Stimulated activated CD4-positive, alpha-beta T cell treated with anti-CD3 and anti-CD28 coated beads, Interleukin-15, amount 100 ng/mL, for 24 hours (primary cell): ENCODE data around the gene HOXD1.

Source experiments
- DNase-seq: peaks from one replicate; pipeline ENCODE4 v3.0.0-alpha.2; 2020

HOXD1 gene

DNA sequence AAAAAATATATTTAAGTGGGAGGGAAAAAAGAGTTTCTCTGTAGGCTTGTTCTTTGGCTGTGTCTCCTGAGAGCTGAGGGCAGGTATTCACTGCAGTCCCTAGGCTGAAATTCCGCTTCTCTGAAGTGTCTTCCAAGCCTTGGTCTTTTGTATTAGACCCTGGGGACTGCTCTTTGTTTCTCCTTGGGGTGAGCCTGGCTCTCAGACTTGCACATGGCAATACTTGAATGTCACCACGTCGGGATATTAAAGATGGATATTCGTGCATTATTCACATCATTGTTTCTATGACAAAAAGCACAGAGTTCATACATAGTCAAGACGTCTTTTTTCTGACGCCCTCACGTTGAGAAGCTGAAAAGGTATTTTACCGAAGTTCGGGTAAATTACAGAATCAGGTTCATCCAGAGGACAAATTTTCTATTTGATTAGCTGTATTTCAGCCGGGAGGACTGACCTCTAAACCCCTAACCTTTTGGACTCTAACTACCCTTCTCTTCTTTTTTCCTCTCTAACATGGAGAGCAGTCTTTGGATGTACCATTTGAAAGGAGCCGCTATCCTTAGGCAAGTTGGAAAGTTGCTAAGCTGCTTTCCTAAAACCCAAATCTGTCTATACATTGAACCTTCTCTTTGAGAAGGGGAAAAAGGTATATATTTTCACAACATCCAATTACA lies 33.8 kb upstream of the HOXD1 start:
- no peak for DNase-seq

DNA sequence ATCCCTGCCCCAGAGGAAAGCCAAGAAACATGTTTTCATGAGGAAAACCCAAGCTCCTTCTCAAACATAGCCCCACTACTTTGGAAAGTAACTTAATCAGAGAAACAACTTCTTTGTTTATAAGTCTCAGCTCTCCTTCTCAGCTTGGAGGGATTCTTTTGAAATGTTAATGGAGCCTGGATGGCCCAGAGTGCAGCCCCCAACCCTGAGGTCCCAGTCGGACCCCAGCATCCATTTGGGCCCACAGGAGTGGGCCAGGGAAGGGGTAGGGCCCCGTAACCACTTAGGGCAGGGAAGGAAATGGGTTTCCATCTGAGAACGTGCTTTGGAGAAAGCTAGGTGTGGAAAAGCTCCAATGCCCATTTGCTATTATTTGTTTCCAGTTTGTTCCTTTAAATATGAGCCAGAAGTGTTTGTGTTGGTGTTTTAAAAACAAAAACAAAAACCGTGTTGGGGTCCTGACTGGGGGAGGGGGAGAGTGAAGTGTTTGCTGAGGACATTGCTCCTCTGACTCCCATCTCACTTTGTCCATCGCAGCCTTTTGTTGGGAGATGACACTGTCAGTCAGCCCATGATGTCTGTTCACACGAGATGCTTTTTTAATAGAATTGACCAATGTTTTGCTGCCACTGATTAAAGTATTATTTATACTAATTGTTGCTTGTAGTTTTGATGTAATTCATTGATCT lies 33.0 kb upstream of the HOXD1 start:
- DNase-seq, result no peak

DNA sequence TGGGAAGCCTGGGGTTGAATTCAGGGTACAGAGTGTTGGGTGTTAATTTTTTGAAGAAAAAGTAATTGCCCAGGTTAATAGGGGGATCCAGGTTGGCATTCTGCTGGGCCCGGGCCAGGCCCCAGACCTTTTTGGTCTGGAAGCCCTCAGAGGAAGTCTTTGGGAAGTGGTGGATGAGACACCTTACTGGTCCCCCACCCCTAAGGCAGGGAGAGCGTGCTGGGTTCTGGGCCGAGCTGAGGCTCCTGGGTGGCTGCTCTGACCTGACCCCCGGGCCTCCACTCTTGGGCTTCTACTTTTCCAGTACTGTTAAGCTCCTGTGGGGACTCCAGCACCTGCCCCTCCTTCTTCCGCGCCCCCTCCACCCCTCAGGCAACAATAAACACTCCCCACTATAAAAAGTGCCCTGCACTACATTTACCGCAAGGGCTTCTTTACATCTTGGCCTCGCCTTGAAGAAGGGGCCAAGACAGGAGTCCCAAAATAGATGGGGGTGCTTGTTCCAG lies 32.1 kb upstream of the HOXD1 start:
- no peak for DNase-seq

DNA sequence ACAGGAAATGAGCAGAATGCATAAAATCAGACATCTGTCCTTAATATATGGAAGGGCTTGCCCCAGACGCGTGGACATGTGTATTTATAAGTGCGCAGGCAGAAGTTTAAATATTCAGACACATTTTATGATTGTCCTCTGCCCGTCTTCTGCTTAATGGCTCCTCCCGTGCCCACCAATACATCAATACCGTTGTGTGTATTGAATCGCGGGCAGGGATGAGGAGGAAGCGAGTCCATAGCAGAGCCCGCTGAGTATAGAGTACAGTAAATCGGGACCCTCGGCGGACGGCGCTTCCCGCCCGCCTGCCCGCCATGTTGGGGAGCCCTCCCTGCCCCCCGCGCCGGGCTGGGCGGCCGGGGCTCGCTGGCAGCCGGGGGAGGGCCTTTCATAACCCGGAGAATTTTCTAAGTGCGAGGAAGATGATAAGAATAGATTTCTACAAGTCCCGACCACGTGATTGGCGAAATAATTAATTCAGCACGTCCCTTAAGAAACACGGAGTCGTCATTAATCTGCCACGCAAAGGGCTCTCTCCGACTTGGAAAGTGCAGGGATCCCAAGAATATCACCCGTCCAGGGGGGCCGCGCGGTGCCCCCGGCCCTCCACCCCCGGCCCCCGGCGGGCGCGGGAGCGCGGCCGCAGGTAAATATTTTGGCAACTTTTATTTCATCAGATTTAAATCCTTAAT lies 31.5 kb upstream of the HOXD1 start, which contains the start of gene HOXD3:
Gene HOXD3 (plus strand): TSS at position 501 of the 692 bp plus-strand sequence. CDS start 11,808 bp downstream, outside the sequence.
- no peak for DNase-seq

DNA sequence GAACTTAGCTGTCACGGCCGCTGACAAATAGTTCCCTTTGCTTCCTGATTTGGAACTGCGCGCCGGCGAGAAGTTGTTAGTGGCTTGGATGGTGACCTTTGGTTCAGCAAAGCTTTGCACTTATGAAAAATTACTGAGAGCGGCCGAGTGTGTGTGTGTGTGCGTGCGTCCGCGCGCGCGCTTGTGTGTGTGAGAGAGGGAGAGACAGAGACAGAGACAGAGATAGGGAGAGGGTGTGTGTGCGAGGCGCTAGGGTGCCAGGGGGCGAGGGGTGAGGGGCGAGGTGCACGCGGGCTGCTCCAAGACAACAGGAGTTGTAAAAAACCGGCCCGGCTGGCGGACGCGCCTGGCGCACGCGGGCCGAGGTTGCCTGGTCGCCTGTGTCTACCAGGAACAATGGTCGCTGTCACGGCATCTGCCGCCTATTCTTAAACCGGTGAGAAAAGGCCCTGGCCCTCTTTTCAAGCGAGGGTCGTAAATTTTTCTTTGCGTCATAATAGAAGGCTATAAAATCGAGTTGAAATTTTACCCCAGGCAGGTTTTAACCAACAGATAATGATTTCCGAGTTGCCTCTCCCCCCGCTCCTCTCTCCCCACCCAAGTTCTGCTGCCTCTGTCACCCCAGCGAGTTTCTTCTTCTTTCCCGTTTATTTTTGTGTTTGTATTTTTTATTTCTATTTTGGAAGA lies 30.8 kb upstream of the HOXD1 start:
- no peak for DNase-seq

DNA sequence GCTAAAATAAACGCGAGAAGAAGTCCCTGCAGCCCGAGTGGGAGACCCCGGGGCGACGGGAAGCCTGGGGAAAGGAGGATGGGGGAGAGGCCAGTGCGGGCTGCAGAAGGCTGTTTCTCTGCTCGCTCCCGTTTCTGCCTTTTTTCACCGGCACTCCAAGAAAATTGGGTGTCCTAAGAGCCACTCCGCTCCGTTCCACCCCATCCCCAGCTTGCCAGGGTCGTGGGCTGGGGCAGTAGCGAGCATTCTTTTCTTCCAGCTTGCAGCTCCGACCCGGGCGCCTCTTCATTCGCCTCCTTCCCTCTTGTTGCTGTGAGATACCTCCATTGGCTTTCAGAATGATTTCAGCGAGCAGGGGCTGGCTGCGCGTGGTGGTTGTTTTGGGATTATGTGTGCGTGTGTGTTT lies 30.3 kb upstream of the HOXD1 start:
- no peak for DNase-seq

DNA sequence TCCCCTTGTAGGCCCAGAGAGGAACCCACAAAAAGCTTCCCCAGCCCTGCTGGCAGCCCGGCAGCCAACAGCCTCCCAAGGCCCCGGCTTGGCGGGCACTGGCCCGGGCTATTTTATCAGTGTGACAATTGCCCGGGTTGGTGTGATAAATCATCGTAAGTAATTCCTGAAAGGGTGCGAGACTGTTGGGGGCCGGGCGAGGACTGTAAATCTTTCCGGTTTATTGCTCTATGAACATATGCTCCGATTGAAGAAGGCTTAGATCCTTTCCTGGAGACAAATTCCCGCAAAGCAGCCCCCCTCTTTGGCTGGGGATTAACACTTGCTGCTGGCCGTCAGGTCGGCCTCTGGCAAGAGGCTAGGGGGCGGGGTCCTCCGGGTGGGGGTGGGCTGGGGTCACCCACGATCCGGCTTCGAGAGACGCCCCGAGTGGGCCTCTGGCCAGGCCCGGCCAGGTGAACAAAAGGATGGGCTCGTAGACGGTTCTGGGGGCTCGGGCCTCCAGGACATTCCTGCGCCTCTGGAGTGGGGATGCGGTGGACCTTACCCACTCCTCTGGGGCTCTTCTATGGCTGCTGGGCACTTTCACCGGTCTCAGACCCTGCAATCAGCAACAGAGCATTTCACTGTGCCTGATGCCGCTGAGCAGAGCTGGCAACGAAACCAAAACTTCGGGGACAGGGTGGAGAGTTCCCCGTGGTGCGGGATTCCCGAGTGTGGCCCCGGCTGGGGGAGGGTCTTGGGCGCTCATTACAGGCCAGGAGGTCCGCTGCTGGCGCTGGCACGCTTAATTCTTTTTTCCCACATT lies 29.4 kb upstream of the HOXD1 start:
- DNase-seq, result no peak

DNA sequence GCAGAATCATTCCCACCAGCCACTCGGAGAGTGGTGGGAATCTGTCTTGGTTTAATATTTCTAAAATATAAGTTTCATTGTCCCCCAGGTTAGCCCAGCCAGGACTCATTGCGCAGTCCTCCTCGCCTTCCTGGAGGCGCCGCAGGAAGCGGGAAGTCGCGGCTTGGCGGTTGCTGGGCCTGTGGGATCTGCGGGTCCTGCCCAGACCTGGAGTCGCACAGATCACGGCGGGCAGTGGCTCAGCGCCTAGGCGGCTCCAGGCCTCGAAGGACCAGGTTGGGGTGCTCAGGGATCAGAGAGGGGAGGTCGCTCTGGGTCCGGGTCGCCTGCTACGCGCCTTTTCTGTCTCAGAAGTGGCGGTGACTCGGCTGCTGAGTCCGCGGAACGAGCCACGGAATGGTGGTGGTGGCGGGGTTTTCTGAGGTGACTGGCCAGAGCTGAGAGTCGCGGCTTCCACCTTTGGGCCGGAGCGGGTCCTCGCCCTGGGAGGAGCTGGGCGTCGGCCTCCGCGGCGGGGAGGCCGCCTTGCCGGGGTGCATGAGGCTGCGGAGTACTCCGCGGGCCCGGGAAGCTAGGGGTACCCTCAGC lies 28.7 kb upstream of the HOXD1 start:
- no peak for DNase-seq

DNA sequence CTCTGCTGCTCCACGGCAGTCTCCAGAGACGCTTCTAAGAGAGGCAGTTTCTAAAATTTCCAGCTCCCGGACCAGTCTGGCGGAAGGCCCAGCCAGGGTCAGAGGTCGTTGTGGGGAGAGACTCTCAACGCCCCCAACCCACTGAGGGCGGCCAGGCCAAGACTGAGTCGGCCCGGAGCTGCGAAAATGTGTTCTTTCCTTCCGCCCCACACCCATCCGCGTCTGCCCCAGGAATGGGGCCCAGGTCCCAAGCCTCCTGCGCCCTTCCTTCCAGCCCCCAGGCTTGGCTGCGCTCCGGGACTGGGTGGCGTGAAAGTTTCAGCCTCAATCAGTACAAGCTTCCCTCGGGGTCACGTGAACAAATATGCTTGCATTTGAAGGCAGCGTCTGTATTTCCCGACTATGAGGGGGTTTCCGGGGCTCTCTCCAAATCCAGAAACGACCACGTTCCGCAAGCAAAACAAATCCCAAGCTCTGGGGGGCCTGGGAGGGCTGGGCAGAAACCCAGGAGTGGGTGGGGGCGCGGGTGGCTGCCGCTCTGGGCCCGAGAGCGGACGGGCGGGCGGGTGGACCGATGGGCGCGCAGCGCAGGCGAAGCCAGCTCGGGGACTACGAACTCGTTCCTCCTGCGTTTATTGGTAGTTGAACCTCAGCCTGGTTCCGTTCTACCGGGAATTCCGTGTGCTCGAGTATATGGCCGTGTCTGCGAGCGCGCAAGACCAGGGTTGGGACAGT lies 28.1 kb upstream of the HOXD1 start:
- no peak for DNase-seq

DNA sequence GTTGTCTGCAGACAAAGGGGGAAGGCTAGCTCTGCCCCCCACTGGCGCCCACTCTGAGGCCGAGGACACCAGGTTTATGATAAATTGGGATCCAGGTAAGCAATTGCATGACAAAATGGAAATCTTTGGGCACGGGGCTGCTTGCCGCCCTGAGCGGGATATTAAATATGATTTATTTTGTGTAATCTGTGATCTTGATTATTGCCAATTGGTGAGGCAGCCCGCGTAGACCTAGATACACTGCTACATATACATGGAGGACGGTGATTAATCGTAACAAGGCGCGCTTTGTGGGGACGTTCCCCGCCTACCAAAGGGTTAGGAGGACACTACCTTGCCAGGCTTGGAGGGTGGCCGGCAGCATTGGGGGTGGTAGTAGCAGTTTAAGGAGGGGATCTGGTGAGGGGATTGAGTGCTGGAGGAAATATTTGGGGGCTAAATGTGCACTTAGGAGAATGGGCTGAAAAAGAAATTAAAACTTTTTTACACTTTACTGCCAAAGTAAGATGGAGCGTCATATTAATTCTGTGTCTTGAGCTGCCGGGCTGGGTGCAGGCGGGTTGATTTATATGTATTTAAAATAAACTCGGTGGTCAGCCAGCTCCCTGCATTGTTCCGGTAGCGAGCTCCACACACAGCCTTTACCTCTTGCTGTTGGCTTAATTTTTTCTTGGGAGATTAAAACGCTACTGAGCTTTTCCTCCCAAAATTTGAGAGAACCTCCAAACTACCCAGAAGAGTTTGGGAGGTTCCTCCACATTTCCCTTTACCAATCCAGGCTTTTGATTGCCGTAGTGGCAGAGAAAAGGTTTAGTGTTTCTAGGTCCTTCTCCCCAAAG lies 27.3 kb upstream of the HOXD1 start:
- DNase-seq, result no peak

DNA sequence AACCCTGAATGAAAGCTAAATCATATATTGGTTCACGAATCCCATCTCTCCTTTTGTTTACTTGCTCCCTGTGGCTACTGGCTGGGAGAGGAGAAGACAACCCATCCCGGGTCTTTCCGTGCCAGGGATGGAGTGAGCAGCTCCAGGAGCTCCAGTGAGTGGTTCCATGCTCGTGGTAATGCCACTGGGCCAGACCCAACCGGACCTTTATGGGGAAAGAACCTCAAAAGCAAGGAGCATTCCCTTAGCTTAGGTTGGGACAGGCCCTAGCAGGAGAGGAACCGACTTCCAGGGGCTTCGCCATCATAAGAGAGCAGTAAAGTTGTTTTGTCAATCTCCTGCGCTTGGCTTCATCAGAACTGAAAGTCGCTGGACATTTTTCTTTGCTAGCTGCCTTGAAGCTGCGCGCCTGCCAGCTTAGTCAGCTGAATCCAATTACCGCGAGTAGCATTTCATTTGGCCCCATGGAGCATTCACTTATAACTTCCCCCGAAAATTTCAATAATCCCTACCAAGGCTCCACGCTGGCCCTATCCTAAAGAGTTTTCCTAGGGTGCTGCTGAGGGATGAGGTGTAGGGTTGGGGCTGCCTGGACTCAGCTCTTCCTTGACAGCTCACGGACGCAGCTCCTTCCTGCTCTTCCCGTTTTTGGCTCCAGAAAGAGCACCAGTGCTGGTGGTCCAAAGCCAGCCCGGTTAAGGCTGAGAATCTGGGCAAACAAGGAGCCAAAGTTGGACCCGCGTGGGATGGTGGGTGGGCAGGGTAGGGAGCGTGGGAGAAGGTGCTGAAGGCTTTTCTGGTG lies 26.4 kb upstream of the HOXD1 start:
- DNase-seq, result no peak

DNA sequence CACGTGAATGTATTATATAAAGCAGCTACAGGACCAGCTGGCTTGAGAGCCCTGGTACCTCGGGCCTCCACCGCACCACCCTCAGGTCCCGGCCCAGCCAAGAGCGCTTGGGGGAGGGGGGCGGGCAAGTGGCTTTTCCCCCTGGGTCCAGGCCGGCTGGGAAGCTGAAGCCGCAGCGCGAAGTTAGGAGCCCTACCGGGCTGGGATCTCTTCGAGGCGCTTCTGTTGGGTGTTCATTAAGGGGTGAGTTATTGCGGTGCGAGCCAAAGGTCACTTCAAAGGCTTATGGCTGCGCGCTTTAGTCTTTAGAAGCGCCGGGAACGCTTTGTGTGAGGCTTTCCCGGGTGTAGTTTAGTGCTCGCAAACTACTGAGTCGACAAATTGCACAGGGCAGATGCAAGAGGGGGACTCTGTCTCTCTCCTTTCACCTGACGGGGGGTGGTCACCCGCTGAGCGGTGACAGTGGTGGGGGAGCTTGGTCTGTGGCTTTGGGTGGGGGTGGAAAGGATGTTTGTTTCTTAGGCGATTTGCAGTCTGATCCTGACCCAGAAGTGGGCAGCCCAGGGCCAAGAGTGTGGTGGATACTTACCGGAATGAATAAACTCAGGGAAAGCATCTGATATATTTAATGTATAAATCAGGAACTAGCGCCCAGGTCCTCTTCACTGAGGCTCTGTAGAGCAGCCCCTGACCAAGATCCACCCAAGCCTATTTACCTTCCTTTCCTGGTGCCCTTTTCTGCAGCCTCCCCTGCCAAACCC lies 25.4 kb upstream of the HOXD1 start:
- no peak for DNase-seq

DNA sequence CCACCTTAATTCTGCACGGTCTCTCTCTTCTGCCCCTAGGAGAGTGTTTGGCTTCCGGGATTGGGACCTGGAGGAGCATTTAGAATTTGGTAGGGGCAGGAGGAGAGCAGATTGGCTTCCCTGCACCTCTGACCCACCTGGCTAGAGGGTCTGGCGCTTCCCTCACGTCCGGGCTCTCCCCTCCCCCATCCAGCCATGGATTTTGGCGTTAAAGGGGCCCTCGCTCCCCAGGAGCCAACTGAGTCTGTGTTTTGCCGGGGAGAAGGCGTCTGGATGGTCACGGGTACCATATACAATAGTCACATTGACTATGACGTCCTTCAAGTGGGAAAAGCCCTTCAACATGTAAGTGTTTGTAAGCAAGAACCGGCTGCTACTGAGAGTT lies 24.8 kb upstream of the HOXD1 start:
- no peak for DNase-seq

DNA sequence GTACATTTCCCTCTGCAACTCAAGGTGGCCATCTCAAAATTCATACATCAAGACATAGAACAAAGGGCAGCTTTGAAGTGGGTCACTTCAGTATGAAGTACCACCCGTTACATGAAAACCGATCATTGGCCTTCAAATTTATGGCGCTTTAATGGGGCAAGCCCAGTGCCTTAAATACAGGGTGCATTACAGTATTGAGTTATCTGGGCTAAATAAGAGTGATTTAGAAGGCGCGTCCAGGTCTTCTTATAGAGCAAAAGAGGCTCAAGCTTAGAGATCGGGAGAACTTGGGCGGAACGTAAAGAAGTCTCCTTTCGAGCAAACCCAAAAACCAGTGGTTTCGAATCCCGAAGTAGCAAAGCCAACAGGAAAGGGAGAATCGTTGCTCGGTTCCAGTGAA lies 24.3 kb upstream of the HOXD1 start:
- DNase-seq, result no peak

DNA sequence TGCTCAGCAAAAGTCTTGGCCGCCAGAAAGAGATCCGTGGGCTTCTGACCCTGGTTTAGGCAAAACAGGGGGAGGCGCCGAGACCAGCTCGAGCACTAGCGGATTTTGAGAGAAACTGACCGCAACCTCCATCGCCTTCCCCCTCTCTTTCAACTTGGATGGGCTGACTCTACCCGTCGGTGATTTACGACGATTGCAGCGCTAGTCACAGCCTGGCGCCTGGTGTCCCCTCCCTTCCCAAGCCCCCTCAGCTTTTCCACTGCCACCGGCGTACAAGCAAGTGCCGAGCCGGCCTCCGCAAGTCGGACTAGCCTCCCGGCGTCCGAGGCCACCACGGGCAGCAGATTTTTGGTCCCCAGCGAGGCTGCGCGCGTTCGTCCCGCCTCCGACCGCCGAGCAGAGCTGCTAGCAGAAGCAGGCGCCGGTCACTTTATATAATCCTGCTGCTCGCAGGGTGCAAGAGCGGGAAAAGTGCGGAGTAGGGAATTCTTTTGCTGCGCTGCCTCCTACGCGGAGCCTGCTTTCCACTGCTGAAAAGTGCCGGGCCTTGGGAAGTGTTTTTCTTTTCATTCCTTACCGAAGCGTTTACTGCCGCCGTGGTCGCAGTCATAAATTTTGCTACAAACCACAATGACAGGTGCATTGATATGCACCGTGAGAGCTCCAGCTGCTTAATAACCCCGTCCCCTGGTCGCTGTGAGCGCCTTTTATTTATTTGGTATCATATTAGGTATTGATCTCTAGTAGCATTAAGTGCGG lies 23.7 kb upstream of the HOXD1 start:
- no peak for DNase-seq

DNA sequence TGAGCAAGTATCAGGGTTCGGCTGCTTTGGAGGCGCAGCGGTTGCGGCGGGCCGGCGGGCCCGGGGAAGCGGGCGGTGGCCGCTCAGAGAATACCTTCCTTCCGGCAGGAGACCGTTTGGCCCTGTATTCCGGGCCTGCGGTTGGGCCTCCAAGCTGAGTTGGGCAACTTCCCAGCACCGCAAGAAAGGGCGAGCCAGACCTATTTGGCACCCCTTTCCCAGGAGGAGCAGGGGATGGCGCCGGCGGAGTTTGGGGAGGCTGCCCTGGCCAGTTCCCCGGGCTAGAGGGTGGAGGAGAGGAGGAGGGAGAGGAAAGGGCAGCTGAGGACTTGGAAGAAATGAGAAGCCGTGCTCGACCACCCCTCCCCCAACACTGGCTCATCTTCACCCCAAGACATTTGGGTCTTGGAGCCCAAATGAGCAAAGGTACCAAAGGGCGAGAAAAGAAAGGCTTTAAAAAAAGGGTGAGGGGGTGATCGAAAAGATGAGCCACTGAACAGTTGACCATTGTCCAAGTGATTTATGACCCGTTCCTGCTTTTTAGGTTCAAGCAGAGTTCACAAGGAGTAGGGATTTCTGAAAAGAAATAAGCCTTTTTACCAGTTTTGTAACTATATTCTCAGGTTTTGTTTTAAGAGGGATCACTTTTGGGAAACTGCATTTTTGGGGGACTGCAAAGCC lies 23.0 kb upstream of the HOXD1 start:
- no peak for DNase-seq

DNA sequence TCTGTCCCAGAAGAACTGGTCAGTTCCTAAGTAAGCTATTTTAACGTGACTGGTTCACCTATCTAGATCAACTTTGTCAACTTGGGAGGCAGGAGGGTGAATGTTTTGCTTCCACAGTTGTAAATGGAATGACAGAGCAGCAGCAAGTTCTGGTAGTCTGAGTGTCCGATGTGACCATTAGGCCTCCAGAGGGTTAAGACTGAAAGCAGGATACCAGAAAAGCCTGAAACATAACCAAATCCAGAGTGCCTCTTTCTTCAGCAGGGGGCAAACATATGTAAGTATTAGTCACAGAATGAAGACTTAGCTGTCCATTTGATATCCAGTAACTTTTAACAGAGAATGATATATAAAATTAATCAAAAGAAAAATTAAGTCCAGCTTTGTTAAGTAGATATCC lies 22.2 kb upstream of the HOXD1 start:
- no peak for DNase-seq
